HEK293 (cell line): ENCODE data around the gene EIF5A.

Experiments
- CTCF ChIA-PET: fragments of 350-600 bp; formaldehyde crosslinking; extraction: SDS; loops from one replicate; lab custom pipeline; 2021; ENCODE audit warnings: antibody characterized with exemption; lab: Yijun Ruan, JAX
- POLR2A ChIA-PET: fragments of 300-600 bp; formaldehyde crosslinking; extraction: SDS; loops from one replicate; lab custom pipeline; 2020; ENCODE audit warnings: antibody characterized with exemption, inconsistent platforms; lab: Yijun Ruan, JAX
- H3K27ac ChIP-seq: fragments of 200-500 bp; sonication (Bioruptor generic); 2 replicates; pipeline ENCODE4 v1.5.1; 2014; ENCODE audit warnings: low read depth, low read length, control low read depth, inconsistent platforms; ENCODE audit errors: extremely low read depth
- H3K36me3 ChIP-seq, 2 experiments: fragments of 200-500 bp in 1 of 2; sonication (Bioruptor generic) in 1 of 2; 1 replicate in 1 of 2; 2 replicates in 1 of 2; pipeline ENCODE4 v1.5.1; 2014 to 2017; ENCODE audit warnings: inconsistent platforms in 2 of 2, low read length in 2 of 2; ENCODE audit not compliant: control insufficient read depth in 2 of 2, insufficient read depth in 1 of 2
- H3K4me1 ChIP-seq: fragments of 200-500 bp; sonication (Bioruptor generic); 2 replicates; pipeline ENCODE4 v1.5.1; 2014; ENCODE audit warnings: mild to moderate bottlenecking, low read length, inconsistent platforms; ENCODE audit not compliant: control insufficient read depth, insufficient read depth
- H3K4me3 ChIP-seq: 2 replicates; pipeline ENCODE4 v1.5.1; 2011; ENCODE audit warnings: low read depth, mild to moderate bottlenecking, control low read depth, low read length, moderate library complexity
- H3K9me3 ChIP-seq: fragments of 200-500 bp; sonication (Bioruptor generic); 2 replicates; pipeline ENCODE4 v1.5.1; 2014; ENCODE audit warnings: low read depth, low read length, inconsistent platforms; ENCODE audit not compliant: control insufficient read depth, insufficient read depth
- FEZF1 ChIP-seq: fragments of 450-650 bp; formaldehyde crosslinking; IDR thresholded peaks from 2 replicates; pipeline ENCODE4 v1.5.1; 2016; ENCODE audit warnings: missing biosample characterization, missing genetic modification characterization
- IKZF3 ChIP-seq: fragments of 450-650 bp; IDR thresholded peaks from 2 replicates; pipeline ENCODE4 v1.5.0; 2018; ENCODE audit warnings: missing biosample characterization, mild to moderate bottlenecking, missing genetic modification characterization, moderate library complexity
- KLF1 ChIP-seq: fragments of 450-650 bp; formaldehyde crosslinking; IDR thresholded peaks from 2 replicates; pipeline ENCODE4 v1.5.1; 2016; ENCODE audit warnings: missing biosample characterization, missing genetic modification characterization
- KLF16 ChIP-seq: fragments of 450-650 bp; formaldehyde crosslinking; IDR thresholded peaks from 2 replicates; pipeline ENCODE4 v1.5.1; 2017; ENCODE audit warnings: missing biosample characterization, missing genetic modification characterization
- MYNN ChIP-seq: fragments of 450-650 bp; formaldehyde crosslinking; IDR thresholded peaks from 2 replicates; pipeline ENCODE4 v1.5.1; 2016; ENCODE audit warnings: missing biosample characterization, missing genetic modification characterization, borderline replicate concordance
- SP2 ChIP-seq: fragments of 450-650 bp; formaldehyde crosslinking; IDR thresholded peaks from 2 replicates; pipeline ENCODE4 v1.5.1; 2016; ENCODE audit warnings: missing biosample characterization, missing genetic modification characterization
- ZBTB17 ChIP-seq: fragments of 450-650 bp; formaldehyde crosslinking; IDR thresholded peaks from 2 replicates; pipeline ENCODE4 v1.5.1; 2016; ENCODE audit warnings: missing biosample characterization, missing genetic modification characterization
- ZBTB48 ChIP-seq: fragments of 450-650 bp; formaldehyde crosslinking; IDR thresholded peaks from 2 replicates; pipeline ENCODE4 v1.5.1; 2016; ENCODE audit warnings: missing biosample characterization, missing genetic modification characterization
- ZFHX2 ChIP-seq: fragments of 450-650 bp; formaldehyde crosslinking; conservative IDR thresholded peaks from 2 replicates; pipeline ENCODE4 v1.5.1; 2016; ENCODE audit warnings: missing biosample characterization, missing genetic modification characterization
- ZIC2 ChIP-seq: fragments of 450-650 bp; formaldehyde crosslinking; IDR thresholded peaks from 2 replicates; pipeline ENCODE4 v1.5.1; 2016; ENCODE audit warnings: missing biosample characterization, missing genetic modification characterization
- ZNF10 ChIP-seq: fragments of 450-650 bp; formaldehyde crosslinking; IDR thresholded peaks from 2 replicates; pipeline ENCODE4 v1.5.1; 2017; ENCODE audit warnings: missing biosample characterization, missing genetic modification characterization
- ZNF114 ChIP-seq: fragments of 450-650 bp; formaldehyde crosslinking; IDR thresholded peaks from 2 replicates; pipeline ENCODE4 v1.5.0; 2017; ENCODE audit warnings: missing biosample characterization, missing genetic modification characterization
- ZNF138 ChIP-seq: fragments of 450-650 bp; formaldehyde crosslinking; IDR thresholded peaks from 2 replicates; pipeline ENCODE4 v1.5.1; 2016; ENCODE audit warnings: missing biosample characterization, missing genetic modification characterization, borderline replicate concordance
- ZNF560 ChIP-seq: fragments of 450-650 bp; formaldehyde crosslinking; IDR thresholded peaks from 2 replicates; pipeline ENCODE4 v1.5.1; 2017; ENCODE audit warnings: missing biosample characterization, missing genetic modification characterization, borderline replicate concordance
- ZNF596 ChIP-seq: fragments of 450-650 bp; IDR thresholded peaks from 2 replicates; pipeline ENCODE4 v1.5.0; 2018; ENCODE audit warnings: missing biosample characterization, mild to moderate bottlenecking, missing genetic modification characterization, moderate library complexity
- ZNF660 ChIP-seq: fragments of 450-650 bp; IDR thresholded peaks from 2 replicates; pipeline ENCODE4 v1.5.1; 2018; ENCODE audit warnings: missing biosample characterization, mild to moderate bottlenecking, missing genetic modification characterization
- ZNF76 ChIP-seq: fragments of 450-650 bp; formaldehyde crosslinking; IDR thresholded peaks from 2 replicates; pipeline ENCODE4; 2016; ENCODE audit warnings: low read depth, missing biosample characterization, missing genetic modification characterization, borderline replicate concordance
- ZXDB ChIP-seq: fragments of 450-650 bp; formaldehyde crosslinking; IDR thresholded peaks from 2 replicates; pipeline ENCODE4 v1.5.1; 2016; ENCODE audit warnings: missing biosample characterization, missing genetic modification characterization
- TF ChIP-seq, protein P1 (sequence below): fragments of 450-650 bp; formaldehyde crosslinking; conservative IDR thresholded peaks from 2 replicates; pipeline ENCODE4 v1.5.1; 2016; ENCODE audit warnings: low read depth, missing biosample characterization, missing genetic modification characterization
- TF ChIP-seq, protein P2 (sequence below): fragments of 450-650 bp; formaldehyde crosslinking; IDR thresholded peaks from 2 replicates; pipeline ENCODE4 v1.5.1; 2016; ENCODE audit warnings: missing biosample characterization, missing genetic modification characterization, borderline replicate concordance
- TF ChIP-seq, protein P3 (sequence below): sonication (generic); formaldehyde crosslinking; IDR thresholded peaks from 2 replicates; pipeline ENCODE4 v1.8.1; 2022; ENCODE audit warnings: mild to moderate bottlenecking, moderate library complexity, missing genetic modification reagents
- TF ChIP-seq, protein P4 (sequence below): fragments of 450-650 bp; formaldehyde crosslinking; IDR thresholded peaks from 2 replicates; pipeline ENCODE4 v1.5.1; 2016; ENCODE audit warnings: missing biosample characterization, missing genetic modification characterization
- TF ChIP-seq, protein P5 (sequence below): fragments of 450-650 bp; formaldehyde crosslinking; IDR thresholded peaks from 2 replicates; pipeline ENCODE4 v1.5.1; 2017; ENCODE audit warnings: missing biosample characterization, missing genetic modification characterization

The EIF5A gene

DNA sequence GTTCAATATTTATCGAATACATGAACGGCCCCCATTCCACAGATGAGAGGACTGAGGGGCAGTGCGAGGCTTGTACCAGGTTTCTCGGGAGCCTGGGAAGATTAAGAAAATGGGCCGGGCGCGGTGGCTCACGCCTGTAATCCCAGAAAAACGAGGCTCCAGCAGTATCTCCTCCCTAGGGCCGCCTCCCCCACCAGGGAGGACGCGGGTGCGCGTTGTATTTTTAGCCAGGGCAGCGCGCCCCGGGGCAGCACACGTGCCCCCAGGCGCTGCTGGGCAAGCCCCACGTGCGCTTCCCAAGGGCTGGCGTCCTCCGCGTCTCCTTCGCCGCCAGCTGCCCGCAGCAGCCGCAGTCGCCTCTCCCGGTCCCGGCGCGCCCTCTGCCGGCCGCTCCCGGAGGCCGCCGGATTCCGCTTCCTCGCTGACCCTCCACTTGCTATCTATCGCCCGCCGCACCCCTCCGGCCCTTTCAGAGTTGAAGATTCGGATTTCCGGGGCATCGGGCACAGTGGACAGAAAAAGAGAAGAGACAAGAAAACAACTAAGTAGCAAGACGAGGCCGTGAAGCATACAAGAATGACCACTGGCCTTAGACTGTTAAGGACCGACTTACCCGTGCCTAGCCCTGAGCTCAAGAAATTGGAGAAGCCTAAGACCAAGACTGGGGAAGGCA, 11.1 kb upstream of the EIF5A start:
- Histone ChIP-seq H3K27ac (no peak overlapping the region), H3K9me3 (no peaks in the 10 kb centered on the region), H3K4me1 (peaks cover 6% of the 10 kb centered on the region; the same call in 1 of the 2 replicates), H3K36me3 (no peaks in the 10 kb centered on the region), H3K4me3 (no peak overlapping the region)
- POLR2A ChIA-PET, result interaction anchor here (0.7 to 2.1 kb wide), 9 partner anchors 10 to 250 kb away, joined by 3 to 20 read pairs (median 6); partner anchors contain the start of genes ACADVL, DLG4, GABARAP and NEURL4
- CTCF ChIA-PET, result interaction anchor here (0.5 to 6.6 kb wide), 49 partner anchors 8 to 1916 kb away, joined by 3 to 160 read pairs (median 4); partner anchors contain the start of genes ACADVL, ACAP1, CHRNB1 and CTDNEP1
- TF ChIP-seq, protein P1, sequence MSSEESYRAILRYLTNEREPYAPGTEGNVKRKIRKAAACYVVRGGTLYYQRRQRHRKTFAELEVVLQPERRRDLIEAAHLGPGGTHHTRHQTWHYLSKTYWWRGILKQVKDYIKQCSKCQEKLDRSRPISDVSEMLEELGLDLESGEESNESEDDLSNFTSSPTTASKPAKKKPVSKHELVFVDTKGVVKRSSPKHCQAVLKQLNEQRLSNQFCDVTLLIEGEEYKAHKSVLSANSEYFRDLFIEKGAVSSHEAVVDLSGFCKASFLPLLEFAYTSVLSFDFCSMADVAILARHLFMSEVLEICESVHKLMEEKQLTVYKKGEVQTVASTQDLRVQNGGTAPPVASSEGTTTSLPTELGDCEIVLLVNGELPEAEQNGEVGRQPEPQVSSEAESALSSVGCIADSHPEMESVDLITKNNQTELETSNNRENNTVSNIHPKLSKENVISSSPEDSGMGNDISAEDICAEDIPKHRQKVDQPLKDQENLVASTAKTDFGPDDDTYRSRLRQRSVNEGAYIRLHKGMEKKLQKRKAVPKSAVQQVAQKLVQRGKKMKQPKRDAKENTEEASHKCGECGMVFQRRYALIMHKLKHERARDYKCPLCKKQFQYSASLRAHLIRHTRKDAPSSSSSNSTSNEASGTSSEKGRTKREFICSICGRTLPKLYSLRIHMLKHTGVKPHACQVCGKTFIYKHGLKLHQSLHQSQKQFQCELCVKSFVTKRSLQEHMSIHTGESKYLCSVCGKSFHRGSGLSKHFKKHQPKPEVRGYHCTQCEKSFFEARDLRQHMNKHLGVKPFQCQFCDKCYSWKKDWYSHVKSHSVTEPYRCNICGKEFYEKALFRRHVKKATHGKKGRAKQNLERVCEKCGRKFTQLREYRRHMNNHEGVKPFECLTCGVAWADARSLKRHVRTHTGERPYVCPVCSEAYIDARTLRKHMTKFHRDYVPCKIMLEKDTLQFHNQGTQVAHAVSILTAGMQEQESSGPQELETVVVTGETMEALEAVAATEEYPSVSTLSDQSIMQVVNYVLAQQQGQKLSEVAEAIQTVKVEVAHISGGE (tag by site-specific recombination), result no peak
- TF ChIP-seq ZNF596 (tag by site-specific recombination) (no peak; the same call in 1 of the 2 replicates), ZNF660 (tag by site-specific recombination) (peak; percentile 90), KLF16 (tag by site-specific recombination) (peak; percentile 75), FEZF1 (no peak), KLF1 (tag by site-specific recombination) (0 out of 2 replicates have a peak, but pooled peaks have one; percentile 12), ZBTB48 (tag by site-specific recombination) (peak; percentile 38; the same call in 1 of the 2 replicates), ZBTB17 (peak; percentile 50; the same call in 1 of the 2 replicates), ZFHX2 (peak; percentile 17; the same call in 1 of the 2 replicates), MYNN (tag by site-specific recombination) (no peak), SP2 (tag by site-specific recombination) (no peak), IKZF3 (tag by site-specific recombination) (peak; percentile 93), ZNF138 (tag by site-specific recombination) (no peak), ZNF76 (tag by site-specific recombination) (peak; percentile 52; the same call in 1 of the 2 replicates), ZIC2 (tag by site-specific recombination) (peak; percentile 65), ZNF10 (tag by site-specific recombination) (no peak), ZXDB (no peak), ZNF114 (no peak), ZNF560 (tag by site-specific recombination) (no peak)
- TF ChIP-seq, protein P2, sequence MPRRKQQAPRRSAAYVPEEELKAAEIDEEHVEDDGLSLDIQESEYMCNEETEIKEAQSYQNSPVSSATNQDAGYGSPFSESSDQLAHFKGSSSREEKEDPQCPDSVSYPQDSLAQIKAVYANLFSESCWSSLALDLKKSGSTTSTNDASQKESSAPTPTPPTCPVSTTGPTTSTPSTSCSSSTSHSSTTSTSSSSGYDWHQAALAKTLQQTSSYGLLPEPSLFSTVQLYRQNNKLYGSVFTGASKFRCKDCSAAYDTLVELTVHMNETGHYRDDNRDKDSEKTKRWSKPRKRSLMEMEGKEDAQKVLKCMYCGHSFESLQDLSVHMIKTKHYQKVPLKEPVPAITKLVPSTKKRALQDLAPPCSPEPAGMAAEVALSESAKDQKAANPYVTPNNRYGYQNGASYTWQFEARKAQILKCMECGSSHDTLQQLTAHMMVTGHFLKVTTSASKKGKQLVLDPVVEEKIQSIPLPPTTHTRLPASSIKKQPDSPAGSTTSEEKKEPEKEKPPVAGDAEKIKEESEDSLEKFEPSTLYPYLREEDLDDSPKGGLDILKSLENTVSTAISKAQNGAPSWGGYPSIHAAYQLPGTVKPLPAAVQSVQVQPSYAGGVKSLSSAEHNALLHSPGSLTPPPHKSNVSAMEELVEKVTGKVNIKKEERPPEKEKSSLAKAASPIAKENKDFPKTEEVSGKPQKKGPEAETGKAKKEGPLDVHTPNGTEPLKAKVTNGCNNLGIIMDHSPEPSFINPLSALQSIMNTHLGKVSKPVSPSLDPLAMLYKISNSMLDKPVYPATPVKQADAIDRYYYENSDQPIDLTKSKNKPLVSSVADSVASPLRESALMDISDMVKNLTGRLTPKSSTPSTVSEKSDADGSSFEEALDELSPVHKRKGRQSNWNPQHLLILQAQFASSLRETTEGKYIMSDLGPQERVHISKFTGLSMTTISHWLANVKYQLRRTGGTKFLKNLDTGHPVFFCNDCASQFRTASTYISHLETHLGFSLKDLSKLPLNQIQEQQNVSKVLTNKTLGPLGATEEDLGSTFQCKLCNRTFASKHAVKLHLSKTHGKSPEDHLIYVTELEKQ (tag by site-specific recombination), result peak; percentile 6; the same call in 1 of the 2 replicates
- TF ChIP-seq, protein P3, sequence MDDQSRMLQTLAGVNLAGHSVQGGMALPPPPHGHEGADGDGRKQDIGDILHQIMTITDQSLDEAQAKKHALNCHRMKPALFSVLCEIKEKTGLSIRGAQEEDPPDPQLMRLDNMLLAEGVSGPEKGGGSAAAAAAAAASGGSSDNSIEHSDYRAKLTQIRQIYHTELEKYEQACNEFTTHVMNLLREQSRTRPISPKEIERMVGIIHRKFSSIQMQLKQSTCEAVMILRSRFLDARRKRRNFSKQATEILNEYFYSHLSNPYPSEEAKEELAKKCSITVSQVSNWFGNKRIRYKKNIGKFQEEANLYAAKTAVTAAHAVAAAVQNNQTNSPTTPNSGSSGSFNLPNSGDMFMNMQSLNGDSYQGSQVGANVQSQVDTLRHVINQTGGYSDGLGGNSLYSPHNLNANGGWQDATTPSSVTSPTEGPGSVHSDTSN (CRISPR knock-in tag), result 0 out of 2 replicates have a peak, but pooled peaks have one; percentile 56
- TF ChIP-seq, protein P4, sequence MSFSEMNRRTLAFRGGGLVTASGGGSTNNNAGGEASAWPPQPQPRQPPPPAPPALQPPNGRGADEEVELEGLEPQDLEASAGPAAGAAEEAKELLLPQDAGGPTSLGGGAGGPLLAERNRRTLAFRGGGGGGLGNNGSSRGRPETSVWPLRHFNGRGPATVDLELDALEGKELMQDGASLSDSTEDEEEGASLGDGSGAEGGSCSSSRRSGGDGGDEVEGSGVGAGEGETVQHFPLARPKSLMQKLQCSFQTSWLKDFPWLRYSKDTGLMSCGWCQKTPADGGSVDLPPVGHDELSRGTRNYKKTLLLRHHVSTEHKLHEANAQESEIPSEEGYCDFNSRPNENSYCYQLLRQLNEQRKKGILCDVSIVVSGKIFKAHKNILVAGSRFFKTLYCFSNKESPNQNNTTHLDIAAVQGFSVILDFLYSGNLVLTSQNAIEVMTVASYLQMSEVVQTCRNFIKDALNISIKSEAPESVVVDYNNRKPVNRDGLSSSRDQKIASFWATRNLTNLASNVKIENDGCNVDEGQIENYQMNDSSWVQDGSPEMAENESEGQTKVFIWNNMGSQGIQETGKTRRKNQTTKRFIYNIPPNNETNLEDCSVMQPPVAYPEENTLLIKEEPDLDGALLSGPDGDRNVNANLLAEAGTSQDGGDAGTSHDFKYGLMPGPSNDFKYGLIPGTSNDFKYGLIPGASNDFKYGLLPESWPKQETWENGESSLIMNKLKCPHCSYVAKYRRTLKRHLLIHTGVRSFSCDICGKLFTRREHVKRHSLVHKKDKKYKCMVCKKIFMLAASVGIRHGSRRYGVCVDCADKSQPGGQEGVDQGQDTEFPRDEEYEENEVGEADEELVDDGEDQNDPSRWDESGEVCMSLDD, result peak; percentile 58
- TF ChIP-seq, protein P5, sequence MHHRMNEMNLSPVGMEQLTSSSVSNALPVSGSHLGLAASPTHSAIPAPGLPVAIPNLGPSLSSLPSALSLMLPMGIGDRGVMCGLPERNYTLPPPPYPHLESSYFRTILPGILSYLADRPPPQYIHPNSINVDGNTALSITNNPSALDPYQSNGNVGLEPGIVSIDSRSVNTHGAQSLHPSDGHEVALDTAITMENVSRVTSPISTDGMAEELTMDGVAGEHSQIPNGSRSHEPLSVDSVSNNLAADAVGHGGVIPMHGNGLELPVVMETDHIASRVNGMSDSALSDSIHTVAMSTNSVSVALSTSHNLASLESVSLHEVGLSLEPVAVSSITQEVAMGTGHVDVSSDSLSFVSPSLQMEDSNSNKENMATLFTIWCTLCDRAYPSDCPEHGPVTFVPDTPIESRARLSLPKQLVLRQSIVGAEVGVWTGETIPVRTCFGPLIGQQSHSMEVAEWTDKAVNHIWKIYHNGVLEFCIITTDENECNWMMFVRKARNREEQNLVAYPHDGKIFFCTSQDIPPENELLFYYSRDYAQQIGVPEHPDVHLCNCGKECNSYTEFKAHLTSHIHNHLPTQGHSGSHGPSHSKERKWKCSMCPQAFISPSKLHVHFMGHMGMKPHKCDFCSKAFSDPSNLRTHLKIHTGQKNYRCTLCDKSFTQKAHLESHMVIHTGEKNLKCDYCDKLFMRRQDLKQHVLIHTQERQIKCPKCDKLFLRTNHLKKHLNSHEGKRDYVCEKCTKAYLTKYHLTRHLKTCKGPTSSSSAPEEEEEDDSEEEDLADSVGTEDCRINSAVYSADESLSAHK (tag by site-specific recombination), result no peak
